Effector memory CD4-positive, alpha-beta T cell (primary cell): Measurements from ENCODE around the gene FAM20C.

ENCODE experiments used
- DNase-seq, 3 donors: peaks; one replicate each; pipeline ENCODE4 v3.0.0-alpha.2; 2020
- H3K27ac ChIP-seq: 2 replicates; pipeline ENCODE4 v1.7.0; 2013; ENCODE audit warnings: mild to moderate bottlenecking, low read length, moderate library complexity; ENCODE audit not compliant: insufficient read depth, poor library complexity, severe bottlenecking
- H3K27me3 ChIP-seq: replicated peaks from 2 replicates; pipeline ENCODE4 v1.7.0; 2013; ENCODE audit warnings: mild to moderate bottlenecking, low read length; ENCODE audit not compliant: insufficient read depth, control insufficient read depth, poor library complexity, severe bottlenecking
- H3K36me3 ChIP-seq: 2 replicates; pipeline ENCODE4 v1.7.0; 2013; ENCODE audit warnings: mild to moderate bottlenecking, low read length, moderate library complexity; ENCODE audit not compliant: control insufficient read depth, insufficient read depth
- H3K4me1 ChIP-seq: 2 replicates; pipeline ENCODE4 v1.7.0; 2013; ENCODE audit warnings: low read length, mild to moderate bottlenecking; ENCODE audit not compliant: control insufficient read depth, insufficient read depth, poor library complexity, severe bottlenecking
- H3K4me3 ChIP-seq: 2 replicates; pipeline ENCODE4 v1.7.0; 2013; ENCODE audit warnings: low read length, low read depth, mild to moderate bottlenecking; ENCODE audit not compliant: insufficient read depth, poor library complexity, severe bottlenecking
- H3K9me3 ChIP-seq: 2 replicates; pipeline ENCODE4 v1.7.0; 2013; ENCODE audit warnings: mild to moderate bottlenecking, low read length, moderate library complexity; ENCODE audit not compliant: control insufficient read depth

FAM20C gene

GRCh38 chr7:184294-185264 lies 7.8 kb upstream of the FAM20C start:
- H3K27me3 ChIP-seq: no peaks in the 10 kb centered on the region
- DNase-seq: no peak
- no peaks in the 10 kb centered on the region for H3K9me3 ChIP-seq
- H3K4me1 ChIP-seq: no peaks in the 10 kb centered on the region
- no peaks in the 10 kb centered on the region for H3K36me3 ChIP-seq
- H3K4me3 ChIP-seq: no peak overlapping the region
- H3K27ac ChIP-seq: no peak overlapping the region

- DNase-seq: no peak
- Histone ChIP-seq H3K9me3 (no peaks in the 10 kb centered on the region), H3K27ac (no peak overlapping the region), H3K36me3 (no peaks in the 10 kb centered on the region), H3K4me3 (no peak overlapping the region), H3K4me1 (peaks cover 6% of the 10 kb centered on the region), H3K27me3 (peaks cover 8% of the 10 kb centered on the region)
Observed at GRCh38 chr7:186516-187113, 5.8 kb upstream of the FAM20C start.

DNA sequence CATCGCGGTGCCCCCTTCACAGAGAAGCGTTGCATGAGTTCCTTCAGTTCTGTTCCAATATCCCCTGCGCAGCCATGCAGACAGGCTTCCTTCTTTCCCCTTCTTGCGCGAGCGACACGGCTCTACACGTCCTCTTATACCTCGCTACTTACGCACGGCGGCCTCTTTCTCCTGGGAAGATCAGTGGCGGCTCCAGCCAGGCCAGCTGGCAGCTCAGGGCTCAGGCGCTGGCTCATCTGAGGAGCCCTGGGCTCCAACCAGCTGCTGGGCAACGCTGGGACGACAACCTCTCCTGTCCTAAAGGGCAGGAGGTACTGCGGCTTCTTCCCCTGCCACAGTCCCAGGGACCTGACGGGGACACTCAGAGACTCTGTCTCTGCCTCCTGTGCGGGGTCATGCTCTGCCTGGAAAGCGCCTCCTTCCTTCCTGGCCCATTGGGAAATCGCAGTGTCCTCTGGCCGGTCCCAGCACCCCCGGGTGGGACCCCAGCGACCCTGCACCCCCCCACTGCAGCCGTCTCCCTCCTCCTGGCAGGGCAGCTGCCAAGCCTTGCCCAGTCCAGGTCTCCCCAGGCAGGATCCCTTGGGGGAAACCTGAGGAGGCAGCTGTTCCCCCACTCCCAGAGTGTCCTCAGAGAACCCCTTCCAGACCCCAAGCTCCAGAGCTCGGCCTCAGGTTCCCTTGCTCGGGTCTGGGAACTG lies 5.0 kb upstream of the FAM20C start:
- no peak for DNase-seq
- no peaks in the 10 kb centered on the region for H3K9me3 ChIP-seq
- H3K27ac ChIP-seq: no peak overlapping the region
- no peaks in the 10 kb centered on the region for H3K36me3 ChIP-seq
- peaks cover 6% of the 10 kb centered on the region for H3K4me1 ChIP-seq
- no peak overlapping the region for H3K4me3 ChIP-seq
- H3K27me3 ChIP-seq: peaks cover 9% of the 10 kb centered on the region

- Histone ChIP-seq H3K9me3 (no peaks in the 10 kb centered on the region), H3K4me3 (no peak overlapping the region), H3K36me3 (no peaks in the 10 kb centered on the region), H3K27ac (no peak overlapping the region), H3K27me3 (peaks cover 9% of the 10 kb centered on the region), H3K4me1 (peaks cover 6% of the 10 kb centered on the region)
- no peak for DNase-seq
Observed at GRCh38 chr7:188174-188573, 4.2 kb upstream of the FAM20C start.

DNA sequence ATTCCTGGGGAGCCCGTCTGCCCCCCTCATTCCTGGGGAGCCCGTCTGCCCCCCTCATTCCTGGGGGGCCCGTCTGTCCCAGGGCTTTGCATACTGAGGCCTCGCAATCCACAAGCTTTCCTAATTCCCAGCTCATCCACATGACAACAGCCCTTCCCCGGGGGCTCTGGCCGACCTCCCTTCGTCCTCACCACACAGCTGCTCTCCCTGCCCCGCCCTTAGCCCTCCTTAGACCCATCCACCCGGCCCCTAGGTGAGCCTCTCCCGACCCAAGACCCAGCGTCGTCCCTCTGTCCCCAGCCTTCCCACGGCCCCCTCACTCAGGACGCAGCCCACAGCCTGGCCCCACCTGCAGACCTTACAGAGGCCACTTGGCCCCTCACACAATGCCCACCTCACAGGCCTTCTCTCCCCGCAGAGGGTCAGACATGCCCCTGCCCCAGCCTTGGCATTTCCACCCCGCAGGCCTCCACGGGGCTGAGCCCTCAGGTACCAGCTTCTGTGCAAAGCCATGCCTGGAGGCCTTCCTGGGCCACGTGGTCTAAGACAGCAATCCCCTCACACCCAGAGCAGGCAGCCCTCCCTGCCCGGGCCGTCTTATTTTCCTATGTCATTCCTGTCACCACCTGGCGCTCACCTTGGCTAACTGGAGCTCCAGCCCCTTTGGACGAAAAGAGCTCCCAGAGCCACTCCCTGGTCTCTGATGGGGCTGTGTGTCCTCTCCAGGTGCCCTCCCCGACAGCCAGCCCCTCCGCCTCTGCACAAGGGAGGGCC lies 3.5 kb upstream of the FAM20C start:
- Histone ChIP-seq H3K27ac (no peak overlapping the region), H3K4me3 (no peak overlapping the region), H3K4me1 (peaks cover 6% of the 10 kb centered on the region), H3K36me3 (no peaks in the 10 kb centered on the region), H3K27me3 (peaks cover 9% of the 10 kb centered on the region), H3K9me3 (no peaks in the 10 kb centered on the region)
- no peak for DNase-seq

DNA sequence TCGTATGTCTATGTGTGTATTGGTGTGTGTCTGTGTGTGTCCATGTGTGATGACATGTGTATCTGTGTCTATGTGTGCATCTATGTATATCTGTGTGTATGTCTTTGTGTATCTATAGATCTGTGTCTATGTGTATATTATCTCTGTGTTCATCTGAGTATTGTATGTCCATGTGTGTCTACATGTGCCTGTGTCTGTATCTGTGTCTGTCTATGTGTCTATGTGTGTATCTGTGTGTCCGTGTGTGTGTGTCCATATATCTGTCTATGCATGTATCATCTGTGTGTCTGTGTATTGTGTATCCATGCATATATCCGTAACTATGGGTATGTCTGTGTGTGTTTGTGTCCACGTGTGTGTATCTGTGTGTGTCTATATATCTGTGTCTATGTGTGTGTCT lies 2.7 kb upstream of the FAM20C start:
- H3K27me3 ChIP-seq: peaks cover 9% of the 10 kb centered on the region
- H3K4me1 ChIP-seq: peaks cover 6% of the 10 kb centered on the region
- no peak overlapping the region for H3K27ac ChIP-seq
- no peaks in the 10 kb centered on the region for H3K9me3 ChIP-seq
- DNase-seq: no peak
- no peak overlapping the region for H3K4me3 ChIP-seq
- H3K36me3 ChIP-seq: no peaks in the 10 kb centered on the region

DNA sequence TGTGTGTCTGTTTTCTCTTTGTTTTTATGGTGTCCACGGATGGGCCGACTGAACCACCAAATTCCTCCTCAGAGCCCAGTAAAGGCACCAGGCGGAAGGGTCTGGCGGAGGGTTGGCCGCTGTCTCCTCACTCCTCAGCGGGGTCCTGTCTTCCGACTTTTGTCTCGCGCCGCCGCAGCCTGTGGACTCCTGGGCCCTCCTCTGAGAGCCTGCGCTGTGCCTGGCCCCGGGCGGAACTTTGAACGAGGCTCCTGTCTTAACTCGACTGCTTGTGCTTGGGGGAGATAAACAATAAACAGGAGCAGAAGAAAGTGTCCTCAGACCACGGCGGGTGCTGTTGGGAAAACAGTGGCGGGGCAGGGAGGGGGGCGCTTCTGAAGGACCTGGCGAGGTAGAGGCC lies 2.2 kb upstream of the FAM20C start:
- H3K27me3 ChIP-seq: peaks cover 9% of the 10 kb centered on the region
- no peak overlapping the region for H3K4me3 ChIP-seq
- H3K36me3 ChIP-seq: no peaks in the 10 kb centered on the region
- H3K4me1 ChIP-seq: peaks cover 6% of the 10 kb centered on the region
- DNase-seq: no peak
- no peak overlapping the region for H3K27ac ChIP-seq
- H3K9me3 ChIP-seq: no peaks in the 10 kb centered on the region

DNA sequence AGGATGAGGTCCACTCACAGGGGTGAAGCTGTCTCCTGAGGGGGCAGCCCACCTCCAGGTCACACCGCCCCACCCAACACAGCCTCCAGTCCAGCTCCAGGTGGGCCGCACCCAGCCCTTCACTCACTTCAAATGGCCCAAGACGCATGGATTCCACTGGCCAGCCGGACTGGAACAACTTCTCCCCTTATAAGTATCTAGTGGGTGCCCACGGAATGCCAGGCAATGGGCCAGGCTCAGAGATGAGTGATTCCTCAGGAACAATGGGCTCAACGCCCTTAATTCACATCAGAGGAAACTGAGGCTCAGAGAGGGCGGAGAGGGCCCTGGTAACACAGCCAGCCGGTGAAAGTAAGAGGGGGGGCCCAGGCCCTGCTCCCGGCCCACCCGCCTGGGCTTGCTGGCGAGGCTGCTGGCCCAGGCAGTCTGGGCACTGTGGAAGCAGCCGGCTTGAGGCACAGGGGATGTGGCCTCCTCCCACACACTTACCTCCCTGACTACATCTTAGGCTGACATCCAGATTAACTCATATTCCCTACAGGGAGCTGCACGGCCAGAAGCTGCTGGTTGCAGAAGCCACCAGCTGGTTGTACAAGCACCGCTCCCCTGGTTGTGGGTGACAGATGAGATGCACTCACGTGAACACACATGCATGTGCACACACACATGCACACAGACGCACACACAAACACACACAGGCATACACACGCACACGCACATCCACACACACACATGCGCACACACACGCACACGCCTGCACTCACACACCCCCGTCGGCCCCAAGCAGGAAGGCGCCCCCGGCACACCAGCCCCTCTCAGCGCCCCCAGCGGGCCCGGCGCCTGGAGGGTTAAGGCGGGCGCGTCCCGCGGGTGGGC lies 1.0 kb upstream of the FAM20C start:
- Histone ChIP-seq H3K36me3 (no peaks in the 10 kb centered on the region), H3K27me3 (peaks cover 9% of the 10 kb centered on the region), H3K4me3 (peak overlapping the region; percentile 17), H3K4me1 (peaks cover 6% of the 10 kb centered on the region), H3K9me3 (no peaks in the 10 kb centered on the region), H3K27ac (no peak overlapping the region)
- no peak for DNase-seq
